Stimulated activated CD8-positive, alpha-beta memory T cell treated with anti-CD3 and anti-CD28 coated beads, Interleukin-4, amount 100 ng/mL, for 24 hours (primary cell): ENCODE data around the gene MON1B.

Experiments used
- DNase-seq: peaks from one replicate; pipeline ENCODE4 v3.0.0-alpha.2; 2020; ENCODE audit warnings: low read depth

Gene MON1B

DNA sequence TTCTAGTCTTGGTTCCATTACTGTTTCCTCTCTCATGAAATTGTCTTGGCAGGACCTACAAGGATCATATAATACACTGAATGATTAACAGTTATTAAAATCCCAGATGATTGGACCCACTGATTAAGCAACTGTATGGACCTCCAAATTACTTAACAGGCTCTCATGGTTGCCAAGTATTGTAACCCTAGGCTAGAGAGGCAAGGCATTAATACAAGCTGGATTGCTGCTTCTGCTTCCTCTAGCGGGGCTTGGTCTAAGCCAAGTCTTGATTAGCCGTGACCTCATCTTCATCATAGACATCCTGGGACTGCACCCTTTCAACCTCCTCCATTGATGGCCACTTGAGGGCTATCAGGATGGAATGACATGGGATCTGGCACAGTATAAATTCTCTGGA, 55.2 kb downstream of the MON1B start:
- no peak for DNase-seq

DNA sequence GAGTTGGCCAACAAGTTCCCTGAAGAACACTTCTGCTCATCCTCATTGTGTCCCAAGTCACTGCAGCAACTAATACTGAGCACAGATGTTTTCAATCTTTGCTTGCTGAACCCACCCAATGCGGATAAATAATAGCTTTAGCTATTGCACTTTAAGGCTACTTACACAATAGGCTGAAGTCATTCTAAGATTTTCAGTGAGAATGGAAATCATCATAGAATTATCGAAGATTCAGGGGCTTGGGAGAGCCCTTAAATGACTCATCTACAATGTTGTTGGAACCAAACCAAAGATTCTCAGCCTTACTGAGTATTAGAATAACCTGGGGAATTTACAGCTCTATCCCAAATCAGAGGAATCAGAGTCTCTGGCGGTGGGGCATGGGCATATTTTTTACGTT, 59.4 kb downstream of the MON1B start:
- DNase-seq: no peak
